GM21423 (cell line): ENCODE measurements around the gene LPP.

Experiments used
- ATAC-seq: cut with Tn5 transposase; IDR thresholded peaks from one replicate; pipeline ENCODE4 v1.9.1; 2021; ENCODE audit warnings: mild to moderate bottlenecking, moderate library complexity; ENCODE audit not compliant: unreplicated experiment

Gene LPP

DNA sequence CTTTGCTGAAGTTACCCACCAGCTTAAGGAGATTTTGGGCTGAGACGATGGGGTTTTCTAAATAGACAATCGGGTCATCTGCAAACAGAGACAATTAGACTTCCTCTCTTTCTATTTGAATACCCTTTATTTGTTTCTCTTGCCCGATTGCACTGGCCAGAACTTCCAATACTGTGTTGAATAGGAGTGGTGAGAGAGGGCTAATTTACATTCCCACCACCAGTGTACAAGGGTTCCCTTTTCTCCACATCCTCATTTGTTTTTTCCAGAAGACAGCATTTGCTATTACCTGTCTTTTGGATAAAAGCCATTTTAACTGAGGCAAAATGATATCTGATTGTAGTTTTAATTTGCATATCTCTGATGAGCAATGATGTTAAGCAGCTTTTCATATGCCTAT lies 687.9 kb downstream of the LPP start:
- no peak for ATAC-seq

DNA sequence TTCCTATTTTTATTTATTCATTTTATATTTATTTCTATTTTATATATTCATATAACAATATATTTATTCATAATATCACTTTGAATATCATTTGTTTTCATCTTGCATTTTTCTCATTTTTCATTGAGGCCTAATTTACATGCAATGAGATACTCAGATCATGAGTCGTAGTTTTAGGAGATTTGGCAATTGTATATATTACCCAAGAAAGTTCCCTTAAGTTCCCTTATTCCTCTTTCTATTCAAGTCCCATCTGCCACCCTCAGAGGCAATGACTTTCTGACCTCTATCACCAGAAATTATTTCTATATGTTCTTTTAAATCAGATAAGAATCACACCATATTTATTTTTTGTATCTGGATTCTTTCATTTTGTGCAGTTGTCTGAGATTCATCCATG lies 688.7 kb downstream of the LPP start:
- no peak for ATAC-seq

DNA sequence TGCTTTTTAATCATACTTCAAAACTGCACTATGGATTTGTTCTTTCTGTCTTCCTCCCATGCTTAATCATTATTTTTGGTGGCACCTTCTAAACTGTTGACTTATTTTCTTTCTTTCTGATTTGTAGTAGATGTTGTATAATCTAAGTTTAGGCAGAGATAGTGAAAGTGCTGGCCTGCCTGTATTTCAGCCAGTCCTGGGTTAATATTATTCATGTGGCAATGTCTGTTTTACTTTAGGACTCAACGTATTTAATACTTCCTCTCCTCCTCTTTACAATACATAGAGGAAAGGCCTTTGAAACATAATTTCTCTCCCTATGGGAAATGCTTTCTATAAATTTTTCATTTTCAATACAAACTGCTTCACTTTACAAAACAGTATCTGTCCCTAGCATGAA lies 690.1 kb downstream of the LPP start:
- no peak for ATAC-seq

DNA sequence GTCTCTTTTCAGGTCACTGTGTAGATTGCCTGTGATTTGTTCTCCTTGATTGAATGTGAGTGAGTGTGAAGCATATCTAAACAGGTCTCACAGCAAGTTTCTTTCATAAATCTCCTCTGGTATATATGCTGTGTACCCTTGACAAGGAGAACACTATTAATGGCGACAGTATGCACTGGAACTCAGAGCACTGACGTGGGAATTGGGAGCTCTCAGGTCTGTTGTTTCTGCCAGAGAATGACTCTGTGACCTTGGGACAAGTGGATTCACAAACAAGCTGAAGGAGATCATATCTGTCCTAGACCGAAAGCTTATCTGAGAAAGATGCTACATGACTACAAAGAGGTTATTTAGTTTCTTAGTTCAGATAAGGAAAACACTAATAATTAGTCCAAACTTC lies 691.6 kb downstream of the LPP start:
- no peak for ATAC-seq

DNA sequence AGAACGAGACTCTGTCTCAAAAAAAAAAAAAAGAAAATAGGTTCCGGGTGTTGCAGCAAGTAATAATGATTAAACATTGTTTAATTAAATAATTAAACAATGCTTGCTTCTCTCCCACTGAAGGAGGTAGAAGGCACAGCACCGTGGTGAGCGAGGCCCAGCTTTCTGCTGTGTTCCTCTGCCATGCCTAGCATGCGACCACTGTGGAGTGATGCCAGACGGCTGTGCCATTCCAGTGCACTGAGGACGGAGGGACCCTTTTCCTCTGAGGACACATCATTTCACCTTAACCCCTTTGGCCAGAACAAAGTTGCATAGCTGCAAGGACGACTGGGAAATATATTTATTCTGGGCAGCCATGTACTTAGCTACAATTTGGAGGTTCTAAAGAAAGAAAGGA lies 695.0 kb downstream of the LPP start:
- no peak for ATAC-seq

DNA sequence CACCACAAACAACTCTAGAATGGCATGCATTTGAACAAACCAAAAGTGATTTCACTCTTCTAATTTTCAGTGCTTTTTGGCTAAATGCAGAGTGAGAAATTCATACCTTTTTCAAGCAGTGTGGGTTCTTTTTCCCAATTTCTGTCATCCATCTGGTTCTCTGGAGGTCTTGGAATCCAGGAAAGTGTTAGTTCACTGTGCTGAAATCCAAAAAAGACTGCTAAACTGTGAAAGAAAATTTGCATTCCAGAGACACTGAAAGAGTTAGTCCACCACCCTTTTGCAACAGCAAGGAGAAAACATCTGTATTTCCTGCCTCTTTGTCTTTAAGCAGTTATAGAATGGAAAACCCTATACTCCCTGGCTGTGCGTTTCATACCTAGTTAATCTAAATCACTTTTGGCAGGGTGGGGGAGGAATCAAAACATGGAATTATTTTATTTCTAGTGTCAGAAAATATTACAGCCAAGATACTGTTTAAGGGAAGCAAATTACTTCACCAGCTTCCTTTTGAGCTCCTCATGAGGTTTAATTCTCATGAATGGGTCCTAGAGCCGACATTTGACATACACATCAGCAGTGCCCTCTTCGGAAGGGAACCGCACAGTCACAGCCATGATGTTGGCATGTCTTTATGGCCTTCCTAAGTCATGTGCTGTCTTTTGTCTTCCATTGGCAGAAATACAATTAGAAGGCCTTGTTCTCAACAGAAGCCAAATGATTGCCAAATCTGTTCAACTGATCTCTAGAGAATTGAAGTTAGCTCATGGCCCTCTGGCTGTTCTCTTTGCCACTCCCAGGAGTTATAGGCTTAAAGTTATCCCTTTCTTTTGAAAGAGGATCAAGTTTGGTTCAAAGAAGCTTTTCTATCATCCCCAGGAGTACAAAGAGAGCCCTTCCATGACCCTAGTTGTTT lies 700.2 kb downstream of the LPP start:
- no peak for ATAC-seq

DNA sequence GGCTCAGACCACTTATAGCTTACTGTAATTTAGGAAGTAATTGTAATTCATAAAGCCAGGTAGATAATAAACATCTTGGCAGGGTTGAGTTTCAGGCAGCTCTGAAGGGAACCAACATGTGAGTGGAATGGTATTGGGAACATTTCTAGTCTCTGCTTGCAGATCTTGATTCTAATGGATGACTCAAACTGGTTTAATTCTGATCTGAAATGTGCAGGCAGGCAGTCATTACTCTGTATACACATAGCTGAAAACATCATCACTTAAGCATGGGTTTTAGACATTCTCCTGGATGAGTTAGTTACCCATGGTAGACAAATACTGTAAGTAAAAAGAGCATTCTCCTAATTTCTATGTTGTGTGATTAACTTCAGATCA lies 700.8 kb downstream of the LPP start:
- no peak for ATAC-seq

DNA sequence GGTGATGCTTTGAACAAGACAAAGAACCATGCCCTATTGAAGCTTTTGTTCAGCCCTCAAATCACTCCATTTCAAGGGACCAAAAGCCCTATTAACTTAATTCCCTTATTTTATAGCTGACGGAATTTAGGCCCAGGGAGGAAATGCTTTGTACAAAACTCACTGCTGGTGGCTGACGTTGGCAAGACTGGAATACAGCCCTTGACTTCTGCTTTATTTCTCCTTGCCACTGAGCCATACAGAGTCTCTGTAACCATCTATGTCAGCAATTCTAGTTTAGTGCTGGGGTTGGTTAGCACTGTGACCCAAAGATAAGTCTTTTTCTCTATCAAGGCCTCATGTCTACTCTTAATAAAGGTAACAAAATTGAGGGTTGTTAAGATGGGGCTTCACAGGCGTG lies 701.7 kb downstream of the LPP start:
- ATAC-seq: no peak

DNA sequence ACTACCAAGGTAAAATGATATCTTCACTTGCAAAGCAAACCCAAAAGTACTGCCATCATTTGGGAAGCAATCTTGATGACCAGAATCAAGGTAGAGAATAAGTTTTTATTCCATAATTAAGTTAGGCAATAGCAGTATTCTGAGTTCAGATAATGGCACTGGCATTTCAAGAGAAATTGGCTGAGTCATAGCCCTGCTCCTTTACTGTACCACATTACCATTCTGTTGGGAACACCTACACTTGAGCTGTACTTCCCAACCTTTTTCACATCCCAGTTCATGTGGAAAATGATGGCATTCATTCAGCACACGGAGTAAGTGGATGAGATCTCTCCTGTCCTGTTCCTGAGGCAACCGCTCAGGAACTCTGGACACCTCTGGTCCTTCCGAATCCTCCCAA lies 706.2 kb downstream of the LPP start:
- ATAC-seq: no peak

DNA sequence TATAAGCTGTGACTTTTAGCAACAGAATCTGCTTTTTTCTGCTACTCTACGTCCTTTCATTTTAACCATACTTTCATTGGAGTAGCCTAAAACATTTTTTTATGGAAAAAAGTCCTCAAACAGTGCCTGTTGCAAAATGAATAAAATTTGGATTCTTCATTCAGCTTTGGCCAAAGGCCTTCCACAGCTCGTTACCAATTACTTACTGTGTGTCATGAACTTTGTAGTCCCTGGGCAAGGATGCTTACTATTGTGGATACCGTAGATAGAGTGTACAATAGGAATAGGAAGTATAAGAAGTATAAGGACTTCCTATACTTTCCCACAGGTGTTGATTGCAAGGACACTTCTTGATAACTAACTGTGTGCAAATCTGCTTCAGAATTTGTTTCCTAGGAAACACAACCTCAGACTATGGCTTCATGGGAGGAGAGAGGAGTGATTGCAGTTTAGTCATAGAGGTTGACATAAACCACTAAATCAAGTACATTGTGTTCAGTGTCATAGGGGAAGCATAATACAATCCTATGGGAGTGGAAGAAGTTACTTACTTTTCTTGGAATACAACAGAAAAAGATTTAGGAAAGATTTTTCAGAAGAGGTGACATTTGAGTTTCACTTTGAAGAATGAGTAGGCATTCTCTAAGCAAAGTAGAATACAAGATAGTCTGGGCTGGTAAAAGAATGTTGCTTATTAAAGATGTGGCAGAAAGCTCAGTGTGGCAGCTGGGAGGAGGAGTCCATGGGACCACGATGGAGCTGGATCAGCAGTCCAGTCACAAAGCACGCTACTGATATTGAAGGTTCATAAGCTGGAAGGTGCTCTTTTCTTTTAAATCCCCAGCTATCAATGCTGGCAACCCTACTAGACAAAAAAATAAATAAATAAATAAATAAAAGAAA lies 708.1 kb downstream of the LPP start:
- no peak for ATAC-seq

DNA sequence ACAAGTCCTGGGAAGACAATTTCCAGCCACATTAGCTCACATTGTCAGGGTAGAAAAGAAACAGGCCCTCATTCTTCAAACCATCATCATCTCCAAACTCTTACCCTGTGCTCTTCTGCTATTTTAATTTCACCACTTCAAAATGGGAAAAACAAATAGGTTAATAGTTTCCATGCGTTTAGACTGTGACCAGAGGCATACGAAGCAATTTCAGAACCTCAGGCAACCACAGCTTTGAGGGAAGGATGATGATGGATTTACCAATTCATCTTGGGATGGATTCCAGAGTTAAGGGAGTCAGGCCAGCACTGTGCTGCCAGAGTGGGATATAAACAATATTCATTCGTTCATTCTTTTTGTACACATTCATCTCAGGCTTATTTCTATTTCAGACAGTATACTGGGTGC lies 710.0 kb downstream of the LPP start:
- ATAC-seq: no peak

DNA sequence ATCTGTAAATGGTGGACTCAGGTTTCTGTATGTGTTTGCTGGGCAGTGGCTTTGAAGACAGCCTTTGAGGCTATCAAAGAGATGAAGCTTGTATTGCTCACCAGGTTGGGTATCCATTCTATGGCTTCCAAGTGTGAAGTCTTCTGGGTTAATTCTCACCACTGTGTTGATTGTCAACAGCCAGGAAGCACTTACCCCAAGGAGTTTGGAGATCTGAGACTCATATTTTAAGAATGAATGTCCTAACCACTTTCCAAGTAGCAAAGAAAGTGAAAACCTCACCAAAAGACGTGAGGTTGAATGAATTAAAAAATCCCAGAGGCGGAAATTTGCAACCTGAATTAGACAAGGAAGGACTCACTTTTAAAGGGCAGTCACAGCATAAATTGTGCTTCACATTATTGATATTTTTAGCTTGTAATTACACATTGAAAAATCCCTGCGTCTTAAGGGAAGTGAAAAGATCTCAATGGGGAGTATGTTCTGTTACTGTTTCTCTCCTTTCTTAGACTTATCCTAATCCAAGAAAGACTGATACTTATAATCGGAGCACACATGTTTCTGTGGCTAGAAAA lies 713.8 kb downstream of the LPP start:
- no peak for ATAC-seq

DNA sequence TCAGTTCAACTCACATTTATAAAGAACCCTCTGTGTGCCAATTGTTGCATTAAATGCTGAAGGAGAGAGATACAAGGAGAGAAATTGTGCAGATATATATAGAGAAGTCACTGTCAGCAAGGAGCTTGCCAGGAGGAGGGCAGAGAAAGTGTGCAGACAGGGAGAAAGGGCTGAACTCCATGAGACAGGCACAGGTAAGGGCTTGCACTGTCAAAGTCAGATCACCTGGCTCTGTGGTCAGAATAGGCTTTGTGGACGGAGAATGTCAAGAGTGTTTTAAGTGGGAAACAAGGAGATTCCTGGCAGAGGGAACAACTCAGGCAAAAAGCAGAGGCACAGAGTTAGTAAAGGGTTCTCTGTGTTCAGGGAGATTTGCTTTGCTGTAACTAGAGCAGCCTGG lies 714.8 kb downstream of the LPP start:
- ATAC-seq: no peak

DNA sequence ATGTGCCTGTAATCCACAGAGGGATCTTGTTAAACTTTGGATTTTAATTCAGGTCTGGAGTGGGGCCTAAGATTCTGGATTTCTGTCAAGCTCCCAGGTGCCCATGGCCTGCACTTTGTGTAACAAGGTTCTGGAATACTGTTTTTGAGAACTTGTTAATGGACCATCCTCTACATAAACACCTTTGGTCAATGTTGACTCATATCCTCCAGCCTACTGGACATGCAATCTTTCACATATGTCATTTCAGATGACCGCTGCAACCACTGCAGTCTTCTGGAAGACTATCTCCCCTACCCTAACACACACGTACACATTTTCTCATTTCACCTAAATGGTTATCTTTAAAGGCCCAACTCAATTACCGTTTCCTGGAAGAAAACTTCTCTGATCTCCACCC lies 715.7 kb downstream of the LPP start:
- no peak for ATAC-seq

DNA sequence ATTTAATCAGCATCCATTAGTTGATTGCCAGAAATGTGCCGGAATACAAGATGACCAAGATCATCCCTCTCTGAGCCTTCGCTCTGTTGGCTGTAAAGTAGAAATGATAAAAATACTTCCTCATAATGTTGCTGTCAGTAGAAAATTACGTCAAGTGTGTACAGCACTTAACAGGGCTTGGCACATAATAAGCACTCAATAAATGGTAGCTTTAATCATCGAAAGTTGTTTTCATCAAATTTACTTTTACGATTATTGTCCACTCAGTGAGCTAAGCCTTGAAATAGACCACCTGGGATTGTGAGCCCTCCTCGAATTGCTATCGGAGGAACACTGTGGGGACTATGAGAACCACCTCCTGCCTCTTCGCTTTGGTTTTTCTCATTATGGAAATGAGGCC lies 716.5 kb downstream of the LPP start:
- no peak for ATAC-seq

DNA sequence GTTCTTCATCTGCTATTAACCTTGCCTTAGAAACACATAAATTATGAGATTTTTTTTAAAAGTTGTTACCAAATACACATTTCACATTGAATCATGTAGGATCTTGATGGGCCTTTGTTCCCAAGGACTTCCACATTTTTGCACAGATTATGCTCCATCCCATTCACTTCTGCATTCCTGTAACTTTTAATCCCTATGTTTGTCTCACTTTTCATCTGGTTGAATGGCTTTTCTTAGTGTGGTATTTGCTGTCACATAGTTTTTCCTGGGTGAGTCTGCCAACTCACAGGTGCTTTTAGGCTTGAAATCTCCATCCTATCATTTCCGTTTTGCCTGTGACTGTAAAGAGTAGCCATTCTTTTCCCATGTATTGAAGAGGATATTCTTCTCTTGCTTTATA lies 720.6 kb downstream of the LPP start:
- no peak for ATAC-seq

DNA sequence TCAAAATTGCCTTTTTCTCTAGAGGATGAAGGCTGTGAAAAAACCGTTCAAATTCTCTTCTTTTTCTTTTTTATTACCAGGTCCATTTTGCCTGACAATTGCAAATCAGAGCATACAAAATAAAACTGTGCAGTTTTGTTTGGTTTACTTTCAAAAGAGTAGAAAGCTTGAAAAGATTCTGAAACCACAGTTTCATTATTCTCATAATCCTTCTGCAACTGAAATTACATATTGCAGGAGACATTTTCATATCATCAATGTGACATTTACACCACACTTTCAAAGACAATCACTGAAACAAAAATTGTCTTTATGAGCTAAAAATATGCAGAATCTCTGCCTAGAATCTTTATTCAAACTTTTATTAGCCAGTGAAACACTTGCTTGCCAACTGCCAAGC lies 721.5 kb downstream of the LPP start:
- no peak for ATAC-seq

DNA sequence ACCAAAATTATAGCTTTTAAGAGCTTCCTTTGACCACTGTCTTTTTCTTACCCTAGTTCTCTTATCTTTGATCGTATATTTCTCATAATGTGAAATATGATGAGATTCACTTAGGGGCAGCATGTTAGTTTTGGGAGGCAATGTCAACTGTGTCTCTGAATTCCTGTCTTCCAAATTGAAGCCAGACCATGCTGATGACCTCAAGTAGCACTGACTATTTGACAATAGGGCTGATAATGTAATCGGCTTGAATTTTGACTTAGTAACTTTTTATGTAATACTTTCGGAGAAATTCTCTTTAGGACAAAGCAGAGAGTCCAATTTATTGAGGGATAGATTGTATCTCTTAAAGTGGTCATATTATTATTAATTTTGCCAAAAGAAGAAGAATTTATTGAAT lies 722.4 kb downstream of the LPP start:
- ATAC-seq: no peak

DNA sequence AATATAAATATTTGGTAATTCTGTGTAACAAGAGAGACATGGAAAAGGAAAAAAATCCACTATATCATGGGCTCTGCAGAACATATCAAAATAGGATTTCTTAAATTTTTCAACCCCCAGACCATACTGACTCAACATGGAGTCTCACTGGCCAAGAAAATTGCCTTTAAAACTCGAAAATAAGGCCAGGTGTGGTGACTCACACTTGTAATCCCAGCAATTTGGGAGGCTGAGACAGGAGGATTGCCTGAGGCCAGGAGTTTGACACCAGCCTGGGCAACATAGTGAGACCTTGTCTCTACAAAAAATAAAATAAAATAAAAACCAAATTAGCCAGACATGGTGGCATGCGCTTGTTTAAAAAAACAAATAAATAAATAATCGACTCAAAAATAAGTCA lies 723.4 kb downstream of the LPP start:
- no peak for ATAC-seq

DNA sequence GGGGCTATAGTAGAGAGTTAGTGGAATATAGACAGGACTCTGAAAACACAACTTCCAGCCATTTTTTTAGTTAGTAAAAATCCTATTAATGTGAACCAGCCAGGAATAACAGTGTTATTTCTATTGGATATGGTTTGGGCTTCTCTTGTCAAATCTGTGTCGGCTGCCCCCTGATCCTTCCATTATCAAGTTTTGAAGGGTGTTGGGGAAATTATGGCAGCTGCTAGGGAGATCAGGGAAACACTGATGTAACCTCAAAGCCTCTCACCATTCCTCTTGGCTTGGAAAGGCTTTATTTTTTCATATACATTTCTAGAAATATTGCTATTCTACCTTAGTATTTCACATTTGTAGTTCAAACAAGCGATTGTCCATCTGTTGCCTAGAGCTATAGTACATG lies 724.1 kb downstream of the LPP start:
- no peak for ATAC-seq

DNA sequence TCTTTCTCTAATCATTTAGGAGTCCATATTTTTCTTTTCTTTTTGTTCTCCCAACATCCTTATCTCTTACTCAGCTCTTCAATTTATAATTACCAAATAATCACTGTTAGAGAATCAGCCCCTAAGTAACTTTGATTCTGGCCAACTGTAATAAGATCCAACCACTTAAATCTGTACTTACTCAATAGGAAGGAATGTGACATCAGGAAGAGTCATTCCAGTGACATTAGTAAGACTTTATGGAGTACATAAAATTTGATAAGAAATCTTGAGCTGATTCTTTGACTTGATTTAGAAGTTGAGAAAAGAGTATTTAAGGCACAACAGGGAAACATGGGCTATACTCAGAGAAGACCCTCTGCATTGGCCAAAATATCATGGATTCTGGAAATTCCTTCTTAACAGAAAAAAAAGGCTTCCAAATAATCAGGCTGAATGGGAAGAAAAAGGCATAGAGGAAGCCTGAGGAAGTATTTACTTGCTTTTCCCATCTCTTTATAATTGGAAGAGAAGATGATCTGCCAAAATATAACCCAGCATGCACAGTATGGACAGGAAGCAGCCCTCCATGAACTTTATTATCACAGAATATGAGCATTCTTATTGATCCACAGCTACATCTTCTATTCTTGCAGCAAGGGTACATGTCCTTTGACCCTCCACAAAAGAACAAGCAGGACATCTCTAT lies 728.1 kb downstream of the LPP start:
- ATAC-seq: no peak
